Activated CD4-positive, alpha-beta T cell treated with anti-CD3 and anti-CD28 coated beads, Interleukin-2, amount 50 U/mL, for 1 hour (primary cell): ENCODE data around the gene MXI1.

ENCODE experiments used
- DNase-seq: peaks from one replicate; pipeline ENCODE4 v3.0.0-alpha.2; 2020

MXI1 gene

DNA sequence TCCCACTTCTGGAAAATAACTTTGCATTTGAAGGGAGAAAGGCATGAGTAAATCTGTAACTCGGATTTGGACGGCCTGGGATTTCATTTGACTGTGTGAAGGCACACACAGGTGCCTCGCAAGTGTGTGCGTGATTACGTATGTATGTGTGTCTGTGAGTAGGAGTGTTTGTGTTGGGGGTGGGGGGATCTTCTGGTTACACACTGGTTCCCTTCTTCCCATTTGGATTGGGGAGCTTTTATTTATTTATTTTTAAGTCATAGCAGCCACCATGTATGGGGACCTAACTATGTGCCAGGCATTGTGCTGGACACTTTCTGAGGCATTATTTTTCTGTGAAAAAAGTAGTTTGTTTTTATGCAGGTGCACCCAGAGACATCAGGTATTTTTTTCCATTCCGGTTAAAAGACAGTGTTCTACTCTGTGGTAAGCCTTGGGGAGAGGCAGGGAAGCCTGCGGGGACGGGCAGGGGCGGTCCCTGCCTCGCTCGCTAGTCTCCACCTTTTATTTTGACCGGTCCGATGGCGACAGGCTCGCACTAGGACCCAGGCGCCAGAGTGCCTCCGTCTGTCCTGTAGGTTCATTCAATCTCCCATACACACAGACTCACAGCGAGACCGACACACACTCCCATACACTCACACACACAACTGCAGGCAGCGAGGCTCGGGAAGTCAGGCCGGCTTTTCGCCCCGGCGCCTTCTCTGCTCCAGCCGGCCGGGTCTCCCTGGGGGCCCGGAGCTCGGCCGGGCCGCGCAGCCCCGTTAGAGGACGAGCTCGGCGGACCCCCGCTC is at the start of gene MXI1:
Gene MXI1 (plus strand): TSS at position 595 of the 794 bp plus-strand sequence. CDS start 204 bp downstream, outside the sequence.
- peak; percentile 36 for DNase-seq

DNA sequence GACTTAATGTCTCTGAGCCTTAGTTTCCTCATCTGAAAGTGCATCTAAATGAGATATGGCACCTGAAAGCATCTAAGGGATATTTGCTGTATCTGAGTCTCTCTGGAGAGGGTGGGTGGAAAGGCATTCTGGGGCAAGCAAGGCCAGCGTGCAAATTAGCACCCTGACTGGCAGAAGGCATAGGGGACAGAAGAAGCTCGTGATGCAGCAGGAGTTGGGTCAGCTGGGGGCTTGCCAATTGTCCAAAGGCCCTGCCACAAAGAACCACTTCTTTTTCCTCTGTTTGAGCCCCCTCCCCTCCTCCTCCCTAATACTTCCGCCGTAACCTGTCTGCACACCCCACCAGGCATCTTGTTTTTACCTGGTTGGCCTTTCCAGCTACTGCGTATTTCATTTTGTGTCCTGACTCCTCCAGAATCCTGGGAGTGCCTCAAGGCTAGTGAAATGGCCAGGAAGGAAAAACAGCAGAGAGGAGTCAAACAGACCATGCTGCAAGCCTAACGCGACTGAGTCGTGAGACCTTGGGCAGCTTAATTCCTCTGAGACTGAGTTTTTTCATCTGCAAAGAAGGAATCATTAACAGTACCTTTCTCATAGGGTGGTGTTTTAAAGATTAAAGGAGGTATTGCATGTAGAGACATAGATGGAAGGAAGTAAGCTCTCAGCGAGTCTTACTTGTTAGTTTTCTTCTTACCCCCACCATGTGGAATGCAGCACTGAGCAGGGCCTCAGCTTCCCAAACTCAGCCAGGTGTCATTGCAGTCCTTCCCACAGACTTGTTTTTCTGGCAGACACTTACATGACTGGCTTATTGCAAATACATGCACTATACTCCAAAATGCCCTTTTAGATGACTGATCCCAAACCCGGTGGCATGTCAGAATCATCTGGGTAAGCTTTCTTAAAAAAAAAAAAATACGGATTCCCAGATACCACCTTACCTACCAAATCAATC is 49.1 kb upstream of the MXI1 start:
- DNase-seq: no peak

GRCh38 chr10:110160081-110160480 is 47.3 kb upstream of the MXI1 start:
- no peak for DNase-seq

GRCh38 chr10:110160522-110160921 is 46.9 kb upstream of the MXI1 start:
- no peak for DNase-seq

DNA sequence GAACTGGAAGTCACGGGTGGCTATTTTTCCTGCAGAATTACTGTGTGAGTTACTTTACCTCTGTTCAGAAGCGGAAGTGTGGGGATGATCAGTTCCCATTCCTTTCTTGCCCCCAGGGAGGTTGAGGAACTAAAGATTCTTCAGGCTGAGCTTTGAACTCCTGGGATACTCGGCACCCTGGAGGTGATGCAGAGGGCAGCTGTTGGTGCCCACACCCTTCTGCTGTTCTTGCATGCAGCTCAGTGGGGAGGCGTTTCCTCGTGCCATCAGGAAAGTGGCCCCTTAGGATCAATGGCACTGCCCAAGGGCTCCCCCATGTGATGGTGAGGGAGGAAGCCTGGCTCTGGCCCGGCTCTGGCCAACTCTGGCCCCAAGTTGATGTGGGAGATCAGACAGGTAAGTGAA is 44.7 kb upstream of the MXI1 start:
- no peak for DNase-seq

GRCh38 chr10:110163192-110163773 is 44.1 kb upstream of the MXI1 start:
- DNase-seq: no peak

DNA sequence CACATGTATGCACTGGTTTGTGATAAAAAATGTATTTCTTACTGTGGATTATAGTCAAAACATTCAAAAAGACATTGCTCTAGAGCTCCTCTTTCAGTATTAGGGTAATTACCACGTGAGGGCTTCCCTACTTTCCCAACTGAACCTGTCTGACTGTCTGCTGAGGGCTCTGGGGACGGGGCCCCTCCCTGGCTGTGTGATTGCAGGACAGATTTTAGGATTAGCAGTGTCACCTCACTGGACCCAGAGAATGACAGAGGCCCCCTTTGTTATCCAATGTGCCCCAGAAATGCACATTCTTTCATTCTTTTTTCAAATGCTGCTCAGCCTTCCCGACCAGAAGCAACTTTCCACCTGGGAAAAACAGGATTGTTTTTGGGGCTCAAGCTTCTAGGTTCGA is 43.6 kb upstream of the MXI1 start:
- no peak for DNase-seq

- DNase-seq: no peak
Measured at GRCh38 chr10:110165239-110165638, 42.2 kb upstream of the MXI1 start.

- no peak for DNase-seq
Measured at GRCh38 chr10:110167149-110167548, 40.3 kb upstream of the MXI1 start.

DNA sequence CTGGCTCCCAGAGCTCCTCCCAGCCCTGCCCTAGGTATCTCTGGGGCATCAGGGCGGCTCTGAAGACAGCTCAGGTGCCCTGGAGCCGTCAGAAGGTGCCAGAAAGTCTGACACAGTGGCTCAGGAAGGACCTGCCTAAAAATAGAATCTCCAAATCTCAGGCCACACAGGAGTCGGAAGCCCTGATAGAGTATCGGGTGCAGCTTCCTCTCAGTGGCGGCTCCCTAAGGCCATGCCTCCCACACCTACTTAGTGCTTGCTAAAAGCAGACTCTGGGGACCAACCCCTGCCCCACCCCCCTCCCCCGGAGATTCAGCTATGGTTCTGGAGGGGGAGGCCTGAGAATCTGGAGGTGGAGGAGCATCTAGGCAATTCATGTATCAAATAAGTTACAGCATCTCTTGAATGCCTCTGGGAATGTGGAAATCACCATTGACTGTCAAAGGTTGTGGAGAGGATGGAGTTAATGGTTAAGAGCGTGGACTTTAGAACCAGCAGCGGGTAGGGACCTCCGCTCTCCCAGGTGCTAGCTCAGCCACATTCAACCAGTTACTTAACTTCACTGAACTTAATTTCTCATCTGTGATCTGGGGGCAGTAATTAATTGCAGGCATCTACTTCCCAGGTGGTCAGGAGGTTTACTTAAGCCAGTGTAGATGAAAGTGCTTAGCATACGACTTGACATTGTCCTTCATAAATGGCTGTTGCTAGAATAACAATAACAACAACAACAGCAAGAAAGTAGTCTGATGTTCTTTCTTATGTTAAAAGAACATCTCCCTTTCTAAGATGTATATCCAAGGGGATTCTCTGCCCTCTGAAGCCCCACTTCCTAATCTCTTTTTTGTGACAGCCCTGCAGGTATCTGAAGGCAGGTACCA is 38.6 kb upstream of the MXI1 start:
- DNase-seq: no peak

DNA sequence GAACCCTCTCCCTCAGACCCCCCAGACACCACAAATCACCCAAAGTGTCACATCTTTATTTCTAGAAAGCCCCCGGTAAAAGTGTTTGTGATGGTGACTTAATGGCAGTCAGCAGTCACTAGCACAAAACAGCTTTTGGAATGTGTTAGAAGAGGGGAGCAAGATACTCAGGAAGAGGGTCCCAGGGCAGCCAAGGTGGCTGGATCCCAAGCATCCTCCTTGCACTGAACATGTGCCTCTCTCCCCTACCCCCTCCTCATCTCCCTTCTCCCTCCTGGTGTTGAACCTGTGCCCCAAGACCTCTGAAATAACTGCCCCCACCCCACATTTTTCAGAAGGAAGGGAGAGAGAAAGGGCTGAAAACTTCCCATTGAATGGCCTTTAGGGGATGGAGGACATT is 37.8 kb upstream of the MXI1 start:
- DNase-seq: no peak

GRCh38 chr10:110170142-110170971 is 37.0 kb upstream of the MXI1 start:
- no peak for DNase-seq

DNA sequence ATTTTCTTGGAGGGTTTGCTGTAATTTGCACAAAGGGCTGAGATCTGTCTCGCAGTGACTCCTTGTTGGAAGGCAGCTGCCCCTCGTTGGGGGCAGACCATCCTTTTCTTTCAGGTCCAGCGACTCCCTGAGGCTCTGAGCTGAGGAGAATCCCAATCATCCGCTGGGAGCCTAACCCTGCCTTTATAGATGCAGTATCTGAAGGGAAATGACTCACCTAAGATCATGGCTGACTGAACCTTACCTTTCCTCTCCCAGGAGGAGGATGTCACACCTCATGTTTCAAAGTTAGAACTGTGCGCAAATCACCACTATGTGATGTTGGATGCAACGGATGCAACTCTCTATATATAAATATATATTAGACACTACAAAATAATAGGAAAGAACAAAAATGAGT is 36.4 kb upstream of the MXI1 start:
- DNase-seq: no peak

- DNase-seq: no peak
Measured at GRCh38 chr10:110172155-110172554, 35.2 kb upstream of the MXI1 start.

- no peak for DNase-seq
Measured at GRCh38 chr10:110174201-110174600, 33.2 kb upstream of the MXI1 start.

DNA sequence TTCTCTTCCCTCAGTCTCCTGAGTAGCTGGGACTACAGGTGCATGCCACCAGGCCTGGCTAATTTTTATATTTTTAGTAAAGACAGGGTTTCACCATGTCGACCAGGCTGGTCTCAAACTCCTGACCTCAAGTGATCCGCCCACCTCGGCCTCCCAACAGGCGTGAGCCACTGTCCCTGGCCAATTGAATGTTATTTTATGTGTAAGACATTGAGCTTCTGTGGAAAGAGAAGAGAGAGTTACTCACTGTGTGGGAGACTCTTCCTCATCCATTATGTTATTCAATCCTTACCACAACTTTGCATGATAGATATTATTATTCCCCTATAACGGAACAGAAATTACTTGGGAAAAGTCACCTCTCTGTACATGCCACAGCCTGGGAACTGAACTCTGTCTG is 32.6 kb upstream of the MXI1 start:
- no peak for DNase-seq

- DNase-seq: no peak
Measured at GRCh38 chr10:110175406-110175805, 32.0 kb upstream of the MXI1 start.

- DNase-seq: no peak
Measured at GRCh38 chr10:110176141-110177030, 31.0 kb upstream of the MXI1 start.

- DNase-seq: no peak
Measured at GRCh38 chr10:110179220-110179619, 28.2 kb upstream of the MXI1 start.

DNA sequence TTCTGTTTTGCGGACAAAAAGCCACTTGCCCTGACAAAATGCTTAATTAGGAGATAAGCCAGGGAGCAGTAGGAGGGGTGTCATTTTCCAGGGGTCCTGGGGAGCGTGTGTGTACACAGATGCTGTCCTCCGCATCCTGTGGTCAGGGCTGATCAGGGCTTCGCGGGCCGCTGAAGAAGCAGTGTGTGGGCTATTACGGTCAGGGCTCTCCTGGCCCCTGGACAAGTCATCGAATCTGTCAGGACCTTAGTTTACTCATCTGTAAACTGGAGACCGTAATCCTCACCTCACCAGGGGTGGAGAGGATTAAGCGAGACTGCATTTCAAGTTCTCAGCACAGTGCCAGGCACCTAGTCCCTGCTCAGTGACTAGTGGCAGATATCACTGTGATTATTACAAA is 26.0 kb upstream of the MXI1 start:
- DNase-seq: no peak

DNA sequence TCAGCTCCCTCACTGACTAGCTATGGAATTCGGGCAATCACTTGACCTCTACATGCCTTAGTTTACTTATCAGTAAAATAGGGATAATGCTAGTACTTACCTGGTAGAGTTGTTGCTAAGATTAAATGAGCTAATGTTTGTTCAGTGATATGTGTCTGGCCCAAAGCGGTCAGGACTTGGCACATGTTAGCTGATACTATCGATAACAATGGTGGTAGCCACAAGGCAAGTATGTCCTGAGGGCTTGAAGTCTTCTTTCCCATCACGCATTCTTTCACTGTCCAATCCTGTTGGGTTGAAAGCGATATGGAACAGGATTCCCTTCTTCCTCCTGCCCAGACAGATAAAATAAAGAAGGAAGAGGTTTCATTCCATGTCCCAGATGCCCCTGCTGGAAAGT is 25.5 kb upstream of the MXI1 start:
- DNase-seq: no peak
